Measurements from ENCODE around the gene TPRN.

The TPRN gene

DNA sequence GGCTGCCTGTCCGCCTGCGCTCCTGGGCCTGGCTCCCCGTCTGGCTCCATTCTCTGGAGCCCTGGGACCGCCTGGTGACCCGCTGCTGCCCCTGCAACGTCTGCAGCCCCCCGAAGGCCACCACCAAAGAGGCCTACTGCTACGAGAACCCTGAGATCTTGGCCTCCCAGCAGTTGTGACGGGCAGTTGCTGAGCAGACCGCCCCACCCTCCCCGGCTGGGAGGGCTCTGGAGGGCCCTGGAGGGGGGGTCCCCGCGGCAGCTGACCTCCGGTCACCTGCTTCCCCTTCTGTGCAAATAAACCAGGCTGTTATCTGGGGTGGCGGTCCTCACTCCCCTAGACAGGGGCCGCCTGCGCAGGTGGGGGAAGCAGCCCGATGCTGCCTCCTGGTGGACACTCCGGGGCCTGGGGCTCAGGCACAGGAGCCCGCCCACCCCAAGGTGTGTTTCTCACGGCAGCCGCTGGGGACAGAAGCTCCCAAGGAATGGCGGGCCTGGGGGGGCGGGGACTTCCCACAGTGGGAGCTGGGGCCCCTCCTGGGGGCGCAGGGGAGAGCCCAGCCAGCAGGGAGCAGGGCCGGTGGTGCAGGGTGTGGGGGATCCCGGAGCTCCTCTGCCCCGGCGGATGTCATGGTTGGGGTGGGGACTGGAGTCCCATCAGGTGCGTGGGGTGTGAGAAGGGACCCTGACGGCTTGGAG, 35.8 kb upstream of the TPRN start:
- DNase-seq (ENCODE audit: low read depth in 2 of 2, low spot score in 1 of 2): peak; percentile 70 to 85

GRCh38 chr9:137235424-137236237, 35.1 kb upstream of the TPRN start:
- DNase-seq (ENCODE audit: low read depth in 2 of 2, low spot score in 1 of 2): no peak

- DNase-seq (ENCODE audit: low read depth in 2 of 2, low spot score in 1 of 2): no peak
These were observed 34.4 kb upstream of the TPRN start for GRCh38 chr9:137234758-137235423.

DNA sequence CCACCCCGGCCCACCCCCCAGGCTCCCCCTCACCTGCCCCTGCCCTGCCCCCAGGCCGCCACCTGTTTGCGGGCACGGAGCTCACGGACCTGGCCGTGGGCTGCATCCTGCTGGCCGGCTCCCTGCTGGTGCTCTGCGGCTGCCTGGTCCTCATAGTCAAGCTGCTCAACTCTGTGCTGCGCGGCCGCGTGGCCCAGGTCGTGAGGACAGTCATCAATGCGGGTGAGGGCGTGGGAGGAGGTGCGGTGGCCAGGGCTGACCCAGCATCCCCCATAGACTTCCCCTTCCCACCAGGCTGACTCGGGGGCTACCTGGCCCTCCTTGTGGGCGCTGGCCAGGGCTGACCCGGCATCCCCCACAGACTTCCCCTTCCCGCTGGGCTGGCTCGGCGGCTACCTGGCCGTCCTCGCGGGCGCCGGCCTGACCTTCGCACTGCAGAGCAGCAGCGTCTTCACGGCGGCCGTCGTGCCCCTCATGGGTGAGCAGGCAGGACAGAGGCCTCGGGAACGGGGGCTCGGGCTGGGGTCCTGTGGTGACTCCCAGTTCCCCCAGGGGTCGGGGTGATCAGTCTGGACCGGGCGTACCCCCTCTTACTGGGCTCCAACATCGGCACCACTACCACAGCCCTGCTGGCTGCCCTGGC, 33.6 kb upstream of the TPRN start:
- no peak for DNase-seq (ENCODE audit: low read depth in 2 of 2, low spot score in 1 of 2)

GRCh38 chr9:137233143-137233980, 32.8 kb upstream of the TPRN start:
- DNase-seq (ENCODE audit: low read depth in 2 of 2, low spot score in 1 of 2): no peak

GRCh38 chr9:137232510-137232909, 32.0 kb upstream of the TPRN start:
- no peak for DNase-seq (ENCODE audit: low read depth in 2 of 2, low spot score in 1 of 2)

DNA sequence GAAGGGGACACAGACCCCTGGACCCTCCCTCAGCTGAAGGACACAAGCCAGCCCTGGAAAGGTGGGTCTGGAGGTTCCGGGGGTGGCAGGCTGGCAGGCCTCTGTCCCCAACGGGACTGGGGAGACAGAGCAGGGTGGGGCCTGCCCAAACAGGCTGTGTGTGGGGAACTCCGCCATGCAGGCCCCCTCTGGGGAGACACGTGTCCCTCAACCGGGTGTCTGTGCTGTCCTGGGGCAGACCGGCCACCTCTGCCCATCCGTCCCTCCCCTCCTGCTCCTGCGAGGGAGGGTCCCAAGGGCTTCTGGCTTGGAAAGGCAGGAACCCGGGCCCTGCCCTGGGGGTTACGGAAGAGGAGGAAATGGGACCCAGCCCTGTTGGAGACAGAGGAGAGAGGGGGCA, 31.6 kb upstream of the TPRN start:
- DNase-seq (ENCODE audit: low read depth in 2 of 2, low spot score in 1 of 2): no peak

- no peak for DNase-seq (ENCODE audit: low read depth in 2 of 2, low spot score in 1 of 2)
These were observed 31.0 kb upstream of the TPRN start for GRCh38 chr9:137231372-137232039.

DNA sequence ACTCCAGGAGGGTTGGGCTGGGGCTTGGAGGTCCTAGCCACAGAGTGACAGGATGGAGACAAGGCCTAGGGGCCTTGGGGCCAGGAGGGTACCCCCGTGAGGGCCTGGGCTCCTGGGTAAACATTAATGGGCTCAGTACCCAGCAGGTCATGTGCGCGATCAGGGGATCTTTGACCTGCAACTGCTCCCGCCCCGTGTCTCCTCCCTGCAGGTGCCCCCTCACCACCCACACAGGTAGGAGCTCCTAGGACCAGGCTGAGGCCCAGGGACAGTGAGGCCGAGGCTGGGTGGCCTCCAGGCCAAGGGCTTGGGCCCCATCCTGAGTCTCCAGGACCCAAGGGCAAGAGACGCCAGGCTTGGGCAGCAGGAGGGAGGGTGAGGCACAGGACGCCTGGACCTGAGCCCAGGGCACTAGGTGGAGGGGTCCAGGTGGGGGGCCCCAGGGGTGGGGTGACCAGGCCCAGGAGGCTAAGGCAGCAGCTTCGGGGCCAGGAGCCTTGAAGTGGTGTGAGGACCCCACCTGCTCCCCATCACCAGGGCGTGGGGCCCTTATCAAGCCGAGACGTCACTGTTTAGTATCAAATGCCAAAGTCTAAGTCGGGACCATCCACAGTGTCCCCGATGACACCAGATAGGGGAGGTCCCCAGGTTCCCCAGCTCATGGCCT, 30.3 kb upstream of the TPRN start, which contains the start of gene SLC34A3:
TSS of gene SLC34A3 (plus strand) at position 197 of the 667 bp plus-strand sequence. CDS start 802 bp downstream, outside the sequence.
- DNase-seq (ENCODE audit: low read depth in 2 of 2, low spot score in 1 of 2): no peak

GRCh38 chr9:137229903-137230704, 29.6 kb upstream of the TPRN start:
- no peak for DNase-seq (ENCODE audit: low read depth in 2 of 2, low spot score in 1 of 2)

DNA sequence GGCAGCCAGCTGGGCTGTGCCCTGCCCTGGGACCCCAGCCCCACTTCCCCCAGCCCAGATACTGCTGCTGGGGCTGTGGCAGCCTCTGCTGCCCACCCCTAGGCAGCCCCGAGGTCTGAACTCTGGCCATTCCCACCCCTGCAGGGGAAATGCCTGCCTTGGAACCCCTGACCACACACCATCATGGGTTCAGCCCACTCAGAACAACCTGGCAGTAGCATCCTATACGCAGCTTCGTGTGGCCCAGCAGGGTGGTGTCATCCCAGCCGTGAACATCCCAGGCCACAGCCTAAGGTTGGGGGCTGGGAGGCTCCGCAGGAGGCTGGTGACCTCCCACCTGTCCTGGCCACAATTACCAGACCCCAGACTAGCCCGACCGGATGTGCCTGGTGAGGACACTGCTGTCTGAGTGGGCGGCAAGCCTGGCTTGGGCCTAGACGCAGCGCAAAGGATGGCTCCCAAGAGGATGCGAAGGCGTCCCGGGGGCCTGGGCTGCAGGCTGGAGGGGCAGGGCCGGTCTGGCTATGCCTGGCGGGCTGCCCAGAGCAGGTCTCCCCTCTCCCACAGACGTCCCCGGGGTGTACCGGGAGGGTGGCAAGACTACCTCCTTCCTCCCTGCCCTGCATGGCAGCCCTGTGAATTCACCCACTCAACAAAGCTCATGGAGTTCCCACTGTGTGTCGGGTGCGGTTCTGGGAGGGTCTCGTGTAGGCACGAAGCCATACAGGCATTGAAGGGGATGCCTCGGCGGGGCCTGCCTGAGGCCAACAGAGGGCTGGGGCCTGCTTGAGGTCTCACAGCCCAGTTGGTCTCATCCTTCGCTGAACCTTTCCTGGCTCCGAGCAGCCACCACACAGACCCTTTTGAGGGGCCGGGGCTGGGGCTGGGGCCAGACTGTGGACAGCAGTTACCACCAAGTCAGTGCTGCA, 28.7 kb upstream of the TPRN start:
- no peak for DNase-seq (ENCODE audit: low read depth in 2 of 2, low spot score in 1 of 2)

GRCh38 chr9:137228506-137228967, 28.0 kb upstream of the TPRN start:
- DNase-seq (ENCODE audit: low read depth in 2 of 2, low spot score in 1 of 2): no peak

GRCh38 chr9:137227853-137228505, 27.4 kb upstream of the TPRN start:
- no peak for DNase-seq (ENCODE audit: low read depth in 2 of 2, low spot score in 1 of 2)

DNA sequence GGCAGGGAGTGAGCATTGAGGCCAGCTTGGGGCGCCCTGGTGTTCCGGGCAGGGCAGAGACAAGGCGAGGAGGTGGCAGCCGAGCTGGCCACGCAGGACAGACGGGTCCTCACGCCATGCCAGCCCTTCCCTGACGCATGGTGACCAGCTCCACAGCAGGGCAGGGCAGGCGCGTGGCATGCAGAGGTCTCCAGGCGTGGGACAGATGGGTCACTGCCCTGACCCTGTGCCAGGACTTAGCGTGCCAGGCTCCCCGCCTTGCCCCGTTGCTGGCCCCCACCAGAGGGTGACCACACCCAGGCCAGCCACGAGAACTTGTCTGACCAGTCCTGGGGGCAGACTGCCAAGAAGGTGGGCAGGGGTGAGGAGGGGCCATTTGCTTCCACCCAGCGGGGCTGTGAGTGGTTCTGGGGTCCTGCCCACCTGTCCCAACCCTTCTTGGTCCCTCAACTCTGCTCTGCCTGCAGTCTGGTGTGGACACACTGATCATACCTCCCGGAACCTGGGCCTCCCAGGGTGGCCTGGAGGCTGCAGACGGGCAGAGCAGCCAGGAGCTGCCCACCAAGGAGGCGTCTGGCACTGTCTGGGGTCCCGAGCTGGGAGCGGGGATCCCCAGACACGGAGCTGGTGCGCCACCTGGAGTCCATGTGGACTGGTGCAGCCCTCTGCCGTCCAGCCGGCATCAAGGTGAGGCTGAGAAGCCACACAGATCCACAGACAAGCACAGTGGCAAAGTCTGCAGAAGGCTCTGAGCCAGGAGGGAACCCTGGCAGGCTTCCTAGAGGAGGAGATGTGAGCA, 26.7 kb upstream of the TPRN start, which contains the start of gene RNF224:
TSS of gene RNF224 (plus strand) at position 449 of the 799 bp plus-strand sequence. CDS start 834 bp downstream, outside the sequence.
- peak; percentile 56 to 66 for DNase-seq (ENCODE audit: low read depth in 2 of 2, low spot score in 1 of 2)

DNA sequence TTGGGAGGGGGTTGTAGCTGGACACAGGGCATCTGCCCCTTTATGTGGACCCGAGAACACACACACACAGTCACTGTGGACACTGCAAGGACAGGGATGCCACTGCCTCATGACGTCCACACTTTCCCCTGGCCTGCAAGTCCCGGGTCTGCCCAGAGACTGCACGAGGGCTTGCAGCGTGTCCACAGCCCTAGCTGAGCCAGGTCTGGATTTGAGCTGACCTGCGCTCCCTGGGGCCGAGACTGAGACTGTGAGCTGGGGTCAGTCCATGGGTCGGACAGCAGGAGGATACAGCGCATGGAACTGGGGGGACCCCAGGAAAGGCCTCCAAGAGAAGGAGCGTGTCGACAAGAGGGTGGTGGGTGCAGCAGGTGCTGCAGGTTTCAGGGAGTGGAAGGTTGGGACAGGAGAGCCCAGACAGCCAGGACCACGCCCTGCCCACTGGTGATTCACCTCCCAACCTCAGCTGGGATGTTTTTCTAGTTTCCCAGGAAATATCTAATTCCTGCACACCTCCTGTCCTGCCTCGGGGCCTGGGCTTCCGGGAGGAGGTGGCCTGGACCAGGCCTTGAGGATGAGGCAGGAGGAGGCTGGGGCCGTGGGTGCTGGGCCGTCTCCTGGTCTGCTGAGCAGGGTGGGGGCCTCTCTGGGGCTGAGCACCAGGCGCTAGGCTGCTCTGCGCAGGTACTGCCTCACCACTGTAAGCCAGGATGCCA, 26.0 kb upstream of the TPRN start:
- no peak for DNase-seq (ENCODE audit: low read depth in 2 of 2, low spot score in 1 of 2)
